ENCODE results near the gene CYTH3.
"Not testable (repeated sequence)": the region's sequence is repeated elsewhere in the genome, so short reads cannot be mapped to it uniquely, and the experiment has no call there.

Gene CYTH3

GRCh38 chr7:6228361-6229229 is 43.8 kb downstream of the CYTH3 start:
- DNase-seq: no peak

- DNase-seq: no peak
Measured at GRCh38 chr7:6227294-6227846, 45.1 kb downstream of the CYTH3 start.

GRCh38 chr7:6226194-6226799 is 46.1 kb downstream of the CYTH3 start:
- no peak for DNase-seq

GRCh38 chr7:6223411-6223810 is 49.0 kb downstream of the CYTH3 start:
- DNase-seq: not testable (repeated sequence)

GRCh38 chr7:6223010-6223409 is 49.4 kb downstream of the CYTH3 start:
- not testable (repeated sequence) for DNase-seq

- DNase-seq: no peak
Measured at GRCh38 chr7:6221340-6222319, 50.8 kb downstream of the CYTH3 start.

- DNase-seq: no peak
Measured at GRCh38 chr7:6218329-6218728, 54.1 kb downstream of the CYTH3 start.

GRCh38 chr7:6212008-6212407 is 60.4 kb downstream of the CYTH3 start:
- no peak for DNase-seq

GRCh38 chr7:6210621-6211372 is 61.6 kb downstream of the CYTH3 start:
- DNase-seq: no peak

- no peak for DNase-seq
Measured at GRCh38 chr7:6209340-6209739, 63.1 kb downstream of the CYTH3 start.

GRCh38 chr7:6208573-6209328 is 63.7 kb downstream of the CYTH3 start:
- no peak for DNase-seq

GRCh38 chr7:6205971-6206660 is 66.3 kb downstream of the CYTH3 start:
- no peak for DNase-seq

- DNase-seq: no peak
Measured at GRCh38 chr7:6203381-6203780, 69.0 kb downstream of the CYTH3 start.

- no peak for DNase-seq
Measured at GRCh38 chr7:6202117-6202516, 70.3 kb downstream of the CYTH3 start.

- DNase-seq: no peak
Measured at GRCh38 chr7:6200971-6201370, 71.5 kb downstream of the CYTH3 start.

- DNase-seq: no peak
Measured at GRCh38 chr7:6198689-6199595, 73.5 kb downstream of the CYTH3 start.

- DNase-seq: no peak
Measured at GRCh38 chr7:6197801-6198551, 74.4 kb downstream of the CYTH3 start.

- no peak for DNase-seq
Measured at GRCh38 chr7:6193709-6194108, 78.7 kb downstream of the CYTH3 start.

GRCh38 chr7:6190563-6190962 is 81.9 kb downstream of the CYTH3 start:
- not testable (repeated sequence) for DNase-seq

All from effector CD4-positive, alpha-beta T cell (primary cell).